Dedifferentiated amniotic fluid mesenchymal stem cell (primary cell): ENCODE data around the gene TPCN1.

Experiments used
- DNase-seq: peaks from one replicate; pipeline ENCODE4 v3.0.0-alpha.2; 2016; ENCODE audit errors: extremely low spot score

Gene TPCN1

DNA sequence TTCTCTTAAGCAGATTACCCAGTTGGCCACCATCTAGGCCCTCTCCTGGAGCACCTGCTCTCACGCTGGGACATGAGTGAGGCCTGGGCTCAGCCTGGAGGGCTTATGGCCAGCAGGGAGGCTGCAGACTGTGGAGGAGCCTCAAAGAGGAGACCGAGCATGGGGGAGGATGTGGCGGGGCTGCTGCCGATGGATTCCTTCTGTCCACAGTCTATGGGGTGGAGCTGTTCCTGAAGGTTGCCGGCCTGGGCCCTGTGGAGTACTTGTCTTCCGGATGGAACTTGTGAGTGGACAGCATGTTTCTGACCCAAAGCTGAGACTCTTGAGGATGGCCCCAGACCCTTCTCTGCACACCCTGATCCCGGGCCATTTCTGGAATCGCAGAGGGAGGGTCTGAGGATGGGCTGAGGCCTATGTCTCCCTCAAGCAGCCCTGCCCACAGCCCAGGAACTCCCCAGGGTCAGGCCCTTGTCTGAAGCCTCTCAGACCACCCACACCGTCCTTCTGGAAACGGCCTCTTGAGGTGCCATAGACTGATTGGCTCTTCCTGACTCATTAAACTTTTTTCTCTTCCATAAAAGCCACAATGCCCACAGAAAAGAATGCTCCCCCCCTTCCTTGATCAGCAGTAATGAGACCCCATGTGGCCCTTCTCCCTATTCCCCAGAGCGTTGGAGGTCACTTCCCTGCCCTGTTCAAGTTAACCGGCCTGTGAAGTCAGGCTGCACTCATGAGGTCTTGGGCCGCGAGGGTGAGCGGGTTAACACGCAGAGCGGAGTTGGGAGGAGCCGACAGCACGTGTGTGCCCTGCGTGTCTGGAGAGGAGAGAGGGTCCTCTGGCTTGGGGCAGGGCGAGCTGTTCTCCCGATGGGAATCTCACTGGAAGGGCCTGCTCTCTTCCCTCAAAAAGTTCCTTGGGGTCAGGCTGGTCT lies 64.7 kb downstream of the TPCN1 start:
- no peak for DNase-seq

DNA sequence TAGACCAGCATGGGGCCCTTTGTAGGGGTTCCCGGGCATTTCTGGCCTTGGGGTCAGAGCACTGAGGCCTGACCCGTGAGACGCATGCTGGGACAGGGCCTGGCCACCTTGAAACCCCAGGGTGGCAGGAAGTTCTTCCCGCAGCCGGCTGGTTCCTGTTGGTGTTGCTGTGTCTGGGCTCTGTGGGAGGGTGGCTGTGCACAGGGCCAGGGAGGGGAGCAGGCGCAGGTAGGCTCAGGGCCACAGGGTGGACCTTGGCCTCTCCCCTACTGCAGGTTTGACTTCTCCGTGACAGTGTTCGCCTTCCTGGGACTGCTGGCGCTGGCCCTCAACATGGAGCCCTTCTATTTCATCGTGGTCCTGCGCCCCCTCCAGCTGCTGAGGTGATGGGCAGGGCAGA lies 65.4 kb downstream of the TPCN1 start:
- no peak for DNase-seq

DNA sequence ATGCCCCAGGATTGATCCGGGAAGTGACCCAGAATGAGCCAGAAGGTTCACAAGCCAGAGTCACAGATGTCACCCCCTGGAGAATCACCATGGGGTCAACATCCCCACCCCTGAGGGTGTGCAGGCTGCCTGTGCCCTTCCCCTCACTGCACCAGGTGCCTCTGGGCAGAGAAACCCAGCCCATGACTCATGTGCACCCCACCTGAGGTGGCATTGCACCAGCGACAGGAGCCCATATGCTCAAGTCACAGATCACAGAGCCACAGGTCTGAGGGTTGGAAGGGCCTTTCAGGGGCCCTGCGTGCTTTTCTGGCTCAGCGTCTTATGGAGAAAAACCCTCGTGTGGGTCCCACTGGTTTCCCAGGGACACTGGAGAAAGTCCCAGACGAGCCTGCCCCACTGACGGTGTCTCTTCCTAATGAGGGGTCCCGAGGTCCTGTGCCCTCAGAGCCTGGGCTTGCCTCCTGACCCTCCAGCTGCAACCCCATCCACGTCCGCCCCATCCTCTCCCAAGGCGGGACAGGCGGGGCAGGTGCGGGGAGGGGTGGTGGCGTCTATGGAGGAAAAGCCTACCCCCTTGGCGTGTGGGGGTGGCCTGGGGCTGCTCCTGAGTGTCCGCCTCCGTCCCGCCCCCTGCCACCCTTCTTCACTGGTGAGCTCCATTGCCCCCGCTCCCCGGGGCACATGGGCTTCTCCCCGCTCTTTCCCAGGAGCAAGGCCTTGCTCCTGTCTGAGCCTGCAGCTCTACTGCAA lies 66.1 kb downstream of the TPCN1 start:
- DNase-seq = no peak

DNA sequence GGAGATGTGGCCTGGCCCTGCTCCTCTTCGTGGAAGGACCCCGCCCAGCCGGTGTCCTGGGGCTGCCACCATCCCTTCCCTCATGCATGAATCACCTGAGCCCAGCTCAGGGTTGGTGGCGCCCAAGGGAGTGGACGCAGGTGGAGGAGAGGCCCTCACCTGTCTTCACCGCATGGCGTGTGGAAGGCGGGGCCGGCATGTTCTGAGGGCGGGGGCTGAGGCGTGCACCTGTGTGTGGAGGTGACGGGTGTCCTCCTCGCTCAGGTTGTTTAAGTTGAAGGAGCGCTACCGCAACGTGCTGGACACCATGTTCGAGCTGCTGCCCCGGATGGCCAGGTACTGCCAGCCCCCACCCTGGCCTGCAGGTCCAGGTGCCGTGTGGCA lies 66.6 kb downstream of the TPCN1 start:
- DNase-seq = no peak

DNA sequence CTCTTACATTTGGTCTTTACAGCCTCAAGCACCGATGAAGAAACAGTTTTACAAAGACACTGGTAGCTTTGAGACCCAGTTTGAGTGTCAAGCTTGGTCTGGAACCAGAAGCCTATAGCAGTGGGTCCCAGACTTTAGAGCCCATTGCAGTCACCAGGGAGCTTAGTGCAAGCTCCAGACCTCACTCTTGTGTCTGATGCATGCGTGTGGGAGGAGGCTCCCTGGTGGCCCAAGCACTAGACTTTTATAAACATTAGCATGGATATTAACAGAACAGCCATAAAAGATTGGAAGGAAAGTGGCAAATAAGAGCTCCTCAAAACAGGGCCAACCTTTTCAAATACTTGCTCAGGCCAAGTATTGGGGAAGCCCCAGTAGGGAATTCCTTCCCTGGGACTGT lies 68.1 kb downstream of the TPCN1 start:
- no peak for DNase-seq

DNA sequence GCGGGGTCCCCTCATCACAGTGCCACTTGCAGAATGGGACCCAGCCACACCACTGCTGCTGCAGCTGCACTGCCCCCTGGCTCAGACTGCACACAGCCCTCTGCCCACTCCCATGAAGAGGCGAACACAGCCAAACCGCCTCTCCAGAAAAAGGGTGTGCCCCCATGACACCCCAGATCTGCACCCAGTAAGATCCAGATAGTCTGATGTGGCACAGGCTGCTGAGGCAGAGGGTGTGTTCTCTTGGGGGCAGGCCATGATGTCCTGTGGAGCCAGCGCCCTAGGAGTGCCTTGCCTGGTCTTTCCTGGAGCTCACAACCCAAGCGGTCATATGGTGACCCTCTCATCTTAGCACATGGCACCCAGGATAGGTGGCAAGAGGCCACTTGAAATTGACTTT lies 69.2 kb downstream of the TPCN1 start:
- DNase-seq = no peak

DNA sequence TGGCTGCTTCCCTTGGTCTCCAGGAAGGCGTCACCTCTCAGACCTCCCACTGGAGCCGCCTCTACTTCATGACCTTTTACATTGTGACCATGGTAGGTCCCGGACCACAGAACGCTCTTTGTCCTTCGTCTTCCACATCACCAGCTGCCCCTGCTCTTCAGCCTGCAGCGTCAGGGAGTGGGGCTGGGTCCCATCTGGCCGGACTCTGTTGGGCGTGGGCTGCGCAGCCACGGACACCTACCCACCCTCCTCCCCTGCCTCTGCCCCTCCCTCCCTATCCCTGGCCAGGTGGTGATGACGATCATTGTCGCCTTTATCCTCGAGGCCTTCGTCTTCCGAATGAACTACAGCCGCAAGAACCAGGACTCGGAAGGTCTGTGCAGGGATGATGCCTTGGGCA lies 70.3 kb downstream of the TPCN1 start:
- no peak for DNase-seq

DNA sequence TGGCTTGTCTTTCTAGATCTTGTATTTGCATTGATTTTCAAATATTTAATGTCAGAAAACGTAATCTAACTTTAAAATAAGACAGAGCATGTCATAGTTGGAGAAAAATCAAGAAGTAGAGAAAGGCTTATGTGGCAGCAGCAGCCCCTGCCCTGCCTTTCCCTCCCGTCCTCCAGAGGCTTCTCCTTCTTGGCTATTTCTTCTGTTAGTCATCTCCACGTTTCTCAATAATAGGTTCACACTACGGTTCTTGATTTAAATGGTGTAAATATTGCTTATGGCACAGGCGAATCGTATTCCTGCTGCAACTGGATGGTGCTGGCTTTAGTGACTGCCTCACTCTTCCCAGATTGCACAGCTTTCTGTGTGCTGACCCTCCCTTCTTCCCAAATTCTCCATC lies 70.8 kb downstream of the TPCN1 start:
- no peak for DNase-seq

DNA sequence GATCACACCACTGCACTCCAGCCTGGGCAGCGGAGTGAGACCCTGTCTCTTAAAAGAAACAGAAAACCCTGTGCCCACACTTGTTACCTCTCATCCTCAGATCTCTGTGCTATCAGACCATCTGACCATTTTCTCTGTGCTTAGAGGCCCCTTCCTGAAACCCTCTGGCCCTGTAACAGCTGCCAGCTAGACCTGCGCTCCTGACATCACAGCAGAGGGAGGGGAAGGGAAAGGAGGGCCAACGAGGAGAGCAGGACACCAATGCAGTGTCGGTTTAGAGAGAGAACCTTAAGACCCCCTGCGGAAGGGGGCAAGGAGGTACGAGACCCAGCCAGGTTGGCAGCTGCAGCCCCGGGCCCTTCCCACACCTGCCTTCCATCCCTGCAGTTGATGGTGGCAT lies 71.3 kb downstream of the TPCN1 start:
- no peak for DNase-seq

DNA sequence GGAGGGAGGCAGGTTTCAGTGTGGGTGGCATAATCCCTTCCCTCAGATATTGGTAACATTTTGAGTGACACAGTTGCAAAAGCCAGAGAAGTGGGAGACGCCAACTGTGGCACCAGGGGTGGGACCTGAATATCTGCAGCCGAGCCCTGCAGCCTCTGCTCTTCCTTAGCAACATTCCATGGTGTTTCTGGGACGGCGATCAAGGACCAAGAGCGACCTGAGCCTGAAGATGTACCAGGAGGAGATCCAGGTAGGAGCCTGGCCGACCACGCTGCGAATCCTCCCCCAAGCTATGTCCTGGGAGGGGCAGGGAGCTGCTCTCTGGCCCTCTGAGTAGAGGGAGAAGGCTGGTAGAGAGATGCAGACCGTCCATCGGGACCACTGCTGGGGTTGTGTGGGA lies 71.8 kb downstream of the TPCN1 start:
- DNase-seq = no peak

DNA sequence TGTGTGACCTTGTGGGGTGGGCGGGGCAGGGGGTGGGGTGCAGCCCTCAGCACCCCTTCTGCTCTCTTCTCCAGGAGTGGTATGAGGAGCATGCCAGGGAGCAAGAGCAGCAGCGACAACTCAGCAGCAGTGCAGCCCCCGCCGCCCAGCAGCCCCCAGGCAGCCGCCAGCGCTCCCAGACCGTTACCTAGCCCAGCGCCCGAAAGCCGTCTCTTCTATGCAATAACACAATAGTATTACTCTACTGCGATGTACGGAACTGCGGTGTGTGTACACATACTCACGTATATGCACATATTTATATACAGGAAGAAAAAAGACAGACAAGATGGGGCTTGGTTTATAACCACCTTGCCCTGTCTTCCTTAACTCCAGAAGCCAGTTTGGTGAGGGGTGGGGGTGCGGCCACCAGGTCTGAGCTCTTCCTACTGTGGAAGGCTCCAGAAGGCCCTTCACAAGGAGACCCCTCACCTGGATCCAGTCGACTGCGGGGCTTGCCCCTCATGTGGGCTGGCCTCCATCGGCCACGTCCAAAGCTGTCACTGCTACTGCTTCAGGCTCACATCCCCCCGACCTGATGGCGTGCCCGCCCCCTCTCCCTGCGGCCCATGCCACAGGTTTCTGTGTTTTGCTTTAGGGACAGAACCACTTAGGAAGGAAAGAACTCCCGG lies 74.8 kb downstream of the TPCN1 start:
- no peak for DNase-seq

DNA sequence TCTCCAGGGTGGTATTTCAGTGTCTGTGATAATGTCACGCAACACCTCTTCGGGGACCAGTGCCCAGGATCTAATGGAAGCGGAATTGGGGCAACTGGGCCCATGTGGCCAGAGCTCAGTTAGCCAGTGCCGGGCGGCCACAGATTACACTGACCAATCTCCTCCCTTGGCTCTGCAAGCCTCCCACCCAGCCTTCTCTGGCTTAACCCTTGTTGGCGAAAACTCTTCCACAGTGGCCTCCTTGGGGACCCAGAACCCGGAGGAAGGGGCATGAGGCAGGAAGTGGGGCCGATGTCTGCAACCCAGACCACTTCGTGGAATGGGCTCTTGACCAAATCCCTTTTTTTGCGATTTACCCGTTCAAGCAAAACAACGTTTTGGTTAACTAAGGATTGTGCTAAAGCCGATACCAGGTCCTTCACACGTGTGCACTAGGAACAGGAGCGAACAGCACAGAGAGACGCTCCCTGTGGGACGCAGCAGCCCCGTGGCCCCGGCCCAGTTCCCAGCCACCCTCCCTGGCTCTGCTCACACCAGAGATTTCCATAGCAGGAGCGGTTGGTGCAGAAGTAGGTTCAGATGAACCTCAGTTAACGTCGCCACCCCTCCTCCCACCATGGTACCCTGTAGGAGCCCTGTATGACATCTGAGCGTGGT lies 75.4 kb downstream of the TPCN1 start:
- no peak for DNase-seq

DNA sequence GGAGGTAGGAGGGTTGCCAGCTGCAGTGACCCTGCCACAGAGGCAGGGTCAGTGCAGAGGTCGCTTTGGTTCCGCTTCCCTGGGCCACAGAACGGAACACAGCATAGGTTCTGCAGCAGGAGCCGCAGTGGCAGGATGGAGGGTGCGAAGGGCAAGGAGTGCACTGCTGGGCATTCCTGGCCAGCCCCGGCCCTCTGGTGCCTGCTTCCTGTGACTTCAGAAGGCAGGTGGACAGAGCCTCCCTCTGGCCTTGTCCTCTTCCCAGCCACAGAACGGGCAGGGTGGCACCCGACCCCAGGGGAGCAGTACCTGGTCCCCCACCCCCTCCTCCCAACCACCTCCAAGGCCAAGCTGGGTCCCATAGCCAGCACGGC lies 75.9 kb downstream of the TPCN1 start:
- DNase-seq = no peak

DNA sequence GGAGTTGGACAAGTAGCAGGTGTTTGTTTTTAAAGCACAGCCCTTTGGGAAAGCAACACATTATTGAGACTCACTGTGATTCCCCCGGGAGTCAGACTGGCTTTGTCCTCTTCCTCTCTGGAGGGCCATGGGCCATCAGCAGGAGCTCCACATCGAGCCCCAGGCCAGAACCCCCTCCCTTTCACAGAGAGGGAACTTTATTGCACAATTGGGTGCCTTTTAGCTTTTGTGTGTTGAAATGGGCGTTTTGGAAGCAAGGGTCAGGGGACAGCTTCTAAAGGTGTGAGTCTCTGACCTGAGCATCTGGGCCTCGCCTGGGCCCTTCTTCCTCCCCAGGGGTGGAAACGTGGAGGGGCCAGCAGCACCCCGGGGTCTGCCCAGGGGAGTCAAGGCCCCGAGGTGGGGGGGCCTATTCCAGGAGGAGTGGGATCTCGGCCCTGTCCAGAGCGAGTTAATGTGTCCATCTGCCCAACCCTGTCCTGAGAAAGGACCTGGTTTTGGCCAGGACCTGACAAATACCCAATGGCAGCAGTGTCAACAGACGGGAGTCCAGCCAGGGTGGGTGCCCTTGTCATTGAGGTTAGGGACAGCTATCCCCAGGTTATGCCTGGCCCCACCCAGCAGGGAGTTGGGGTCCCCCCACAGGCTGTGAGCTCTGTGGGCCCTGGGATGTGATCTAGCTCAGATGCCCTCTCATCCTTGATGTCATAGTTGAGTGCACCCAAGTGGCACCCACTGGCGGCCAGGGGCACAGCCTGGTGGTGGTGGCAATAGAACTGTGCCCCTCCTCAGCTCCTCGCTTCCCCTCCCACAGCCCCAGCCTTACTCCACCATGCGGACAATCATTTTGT lies 76.6 kb downstream of the TPCN1 start:
- DNase-seq = no peak

DNA sequence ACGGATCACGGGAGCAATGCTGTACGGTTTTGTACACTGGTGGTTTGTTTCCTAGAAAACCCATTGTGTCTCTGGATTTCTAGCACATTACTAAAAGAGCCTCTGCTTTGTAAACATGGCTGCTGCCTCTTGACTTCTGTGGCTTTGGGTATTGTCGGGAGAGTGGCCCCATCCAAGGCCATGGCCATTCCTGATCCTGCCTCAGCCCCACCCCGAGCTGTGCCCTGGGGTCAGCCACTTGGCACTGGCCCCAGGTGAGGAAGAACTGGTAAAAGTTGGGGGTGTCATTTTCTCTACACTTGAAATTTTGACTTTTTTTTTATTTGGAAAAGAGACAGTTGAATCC lies 77.2 kb downstream of the TPCN1 start:
- DNase-seq = no peak

DNA sequence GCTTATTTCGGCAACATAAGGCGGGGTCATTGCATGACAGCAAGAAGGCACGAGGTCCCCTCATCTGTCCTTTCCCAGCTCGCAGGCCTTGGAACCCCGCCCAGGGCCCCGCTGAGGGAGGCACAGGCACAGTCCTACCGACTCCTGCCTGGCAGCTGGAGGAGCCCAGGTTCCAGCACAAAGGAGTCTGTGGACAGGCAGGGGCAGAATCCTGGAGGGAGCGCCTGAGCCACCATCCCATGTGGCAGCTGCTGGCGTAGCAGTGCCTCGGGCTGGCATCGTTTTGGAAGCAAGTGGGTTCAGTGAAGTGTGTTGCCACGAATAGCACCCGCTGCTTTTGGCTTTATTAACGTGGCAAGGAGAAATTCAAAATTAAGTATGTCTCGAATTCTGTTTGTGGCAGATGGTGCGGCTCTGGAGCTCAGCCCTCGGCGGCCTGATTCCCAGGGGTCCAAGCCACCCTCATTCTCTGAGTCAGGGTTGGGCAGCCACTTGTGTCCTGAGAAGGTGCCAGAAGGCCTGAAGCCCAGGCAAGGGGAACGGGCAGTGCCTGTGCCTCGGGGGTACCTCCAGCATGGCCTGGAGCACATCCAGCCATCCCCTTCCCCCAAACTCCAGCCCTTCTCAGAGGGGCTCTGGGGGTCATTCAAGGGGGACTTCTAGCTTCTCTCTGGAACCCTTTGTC lies 77.7 kb downstream of the TPCN1 start:
- DNase-seq = no peak

DNA sequence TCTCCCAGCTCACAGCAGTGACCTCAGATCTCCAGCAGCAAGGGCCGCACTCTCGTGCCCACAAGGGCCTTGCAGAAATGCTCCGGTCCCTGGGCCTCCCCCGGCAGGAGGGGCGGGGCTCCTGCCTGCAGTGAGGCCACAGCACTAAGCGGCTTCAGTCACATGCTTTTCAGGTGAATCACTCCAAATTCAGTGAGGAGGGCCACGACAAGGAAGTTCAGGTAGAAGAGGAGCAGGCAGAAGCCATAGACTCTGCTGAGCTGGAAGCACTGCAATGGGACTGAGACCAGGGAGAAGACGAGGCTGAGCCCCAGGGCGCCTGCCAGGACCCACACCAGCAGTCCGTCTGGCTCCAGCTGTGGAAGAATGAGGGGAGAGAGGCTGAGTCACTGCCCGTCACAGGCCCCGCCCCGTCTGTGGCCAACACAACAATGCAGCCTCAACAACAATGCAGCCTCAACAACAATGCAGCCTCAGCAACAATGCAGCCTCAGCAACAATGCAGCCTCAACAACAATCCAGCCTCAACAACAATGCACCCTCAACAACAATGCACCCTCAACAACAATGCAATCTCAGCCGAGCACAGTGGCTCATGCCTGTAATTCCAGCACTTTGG lies 78.5 kb downstream of the TPCN1 start:
- DNase-seq = peak; percentile 59

DNA sequence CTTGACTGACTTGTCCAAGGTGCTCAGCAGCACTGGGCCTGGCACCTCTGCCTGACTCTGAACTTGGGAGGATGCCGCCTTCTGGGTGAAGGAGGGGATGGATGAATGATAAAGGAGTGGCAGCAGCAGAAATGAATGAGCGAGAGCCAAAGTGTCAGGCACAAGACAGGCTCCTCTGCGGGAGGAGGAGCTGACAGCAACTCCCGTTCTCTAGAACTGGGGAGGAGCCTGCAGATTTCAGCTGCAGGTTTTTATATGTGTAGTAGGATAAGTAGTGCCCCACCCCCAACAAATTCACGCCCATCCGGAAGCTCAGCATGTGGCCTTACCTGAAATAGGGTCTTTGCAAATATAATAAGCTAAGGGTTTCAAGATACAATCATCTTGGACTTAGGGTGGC lies 80.5 kb downstream of the TPCN1 start:
- DNase-seq = no peak

DNA sequence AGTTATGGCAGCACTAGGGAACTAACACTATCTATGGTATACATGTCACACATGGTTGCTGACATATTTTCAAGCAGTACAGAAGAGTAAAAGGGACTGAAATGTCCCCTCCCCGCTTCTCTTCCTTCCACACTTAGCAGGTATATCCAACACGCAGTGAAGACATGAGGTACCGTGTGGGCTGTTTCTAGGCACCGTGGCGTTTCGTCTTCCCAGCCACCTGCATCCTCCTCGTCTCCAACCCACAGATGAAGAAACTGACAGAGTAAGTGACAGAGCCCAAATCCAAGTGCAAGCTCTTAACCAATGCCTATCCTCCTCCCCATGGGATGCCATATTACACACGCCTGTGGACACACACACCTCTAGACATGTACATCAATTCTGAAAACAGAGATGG lies 81.2 kb downstream of the TPCN1 start:
- DNase-seq = no peak

DNA sequence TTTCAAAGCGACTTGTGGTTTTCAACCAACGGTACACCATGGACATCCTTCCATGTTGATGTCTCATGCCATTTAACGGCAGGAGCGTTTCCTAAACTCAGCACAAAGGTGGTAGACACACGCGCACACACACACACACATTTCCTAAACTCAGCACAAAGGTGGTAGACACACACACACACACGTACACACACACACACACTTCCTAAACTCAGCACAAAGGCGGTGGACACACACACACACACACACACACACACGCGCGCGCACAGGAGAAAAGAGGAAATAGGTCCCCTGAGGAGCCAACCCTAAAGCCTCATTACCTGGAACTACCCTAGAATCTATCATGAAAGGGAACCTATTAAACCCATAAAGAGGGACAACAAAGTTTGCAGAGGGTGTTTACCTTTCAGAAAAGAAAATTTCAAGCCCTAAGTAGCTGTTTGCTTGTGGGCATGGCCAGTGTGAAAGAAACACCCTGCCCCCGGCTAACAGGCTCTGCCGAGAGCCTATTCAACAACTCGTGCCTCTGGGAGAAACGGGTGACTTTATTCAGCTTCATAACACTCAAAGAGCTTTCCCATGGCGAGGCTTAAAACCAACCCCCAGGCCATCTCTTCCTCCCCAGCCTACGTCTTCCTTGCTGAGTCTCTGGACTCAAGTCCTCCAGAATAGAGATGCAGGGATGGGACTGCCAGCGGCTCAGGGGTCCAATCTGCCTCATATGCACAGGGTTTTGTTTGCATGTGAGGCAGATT lies 81.8 kb downstream of the TPCN1 start:
- DNase-seq = no peak
